ENCODE results near the gene ADCY6.

Gene ADCY6

GRCh38 chr12:48767521-48767920 lies 21.4 kb downstream of the ADCY6 start:
- Histone ChIP-seq H4K20me1 (ENCODE audit: insufficient read depth, low read length) (no peaks in the 10 kb centered on the region), H3K79me2 (ENCODE audit: insufficient read depth, low read length) (no peaks in the 10 kb centered on the region), H3K9ac (ENCODE audit: low read length) (no peak overlapping the region), H2AFZ (ENCODE audit: low read length) (no peak overlapping the region), H3K4me2 (ENCODE audit: low read length) (no peak overlapping the region), H3K9me3 (ENCODE audit: low read length) (no peaks in the 10 kb centered on the region), H3F3A (ENCODE audit: insufficient read depth, low read length) (no peaks in the 10 kb centered on the region), H3K4me1 (ENCODE audit: insufficient read depth, low read length, severe bottlenecking) (no peaks in the 10 kb centered on the region), H3K27ac (ENCODE audit: low read depth, low read length, poor library complexity, severe bottlenecking) (no peak overlapping the region), H3K4me3 (ENCODE audit: low read depth, low read length, poor library complexity, severe bottlenecking) (no peak overlapping the region), H3K36me3 (ENCODE audit: insufficient read depth, low read length) (no peaks in the 10 kb centered on the region), H3K27me3 (ENCODE audit: insufficient read depth, low read length) (no peaks in the 10 kb centered on the region), H3K9me2 (ENCODE audit: low read depth, low read length) (no peaks in the 10 kb centered on the region)
- TF ChIP-seq, protein P1, sequence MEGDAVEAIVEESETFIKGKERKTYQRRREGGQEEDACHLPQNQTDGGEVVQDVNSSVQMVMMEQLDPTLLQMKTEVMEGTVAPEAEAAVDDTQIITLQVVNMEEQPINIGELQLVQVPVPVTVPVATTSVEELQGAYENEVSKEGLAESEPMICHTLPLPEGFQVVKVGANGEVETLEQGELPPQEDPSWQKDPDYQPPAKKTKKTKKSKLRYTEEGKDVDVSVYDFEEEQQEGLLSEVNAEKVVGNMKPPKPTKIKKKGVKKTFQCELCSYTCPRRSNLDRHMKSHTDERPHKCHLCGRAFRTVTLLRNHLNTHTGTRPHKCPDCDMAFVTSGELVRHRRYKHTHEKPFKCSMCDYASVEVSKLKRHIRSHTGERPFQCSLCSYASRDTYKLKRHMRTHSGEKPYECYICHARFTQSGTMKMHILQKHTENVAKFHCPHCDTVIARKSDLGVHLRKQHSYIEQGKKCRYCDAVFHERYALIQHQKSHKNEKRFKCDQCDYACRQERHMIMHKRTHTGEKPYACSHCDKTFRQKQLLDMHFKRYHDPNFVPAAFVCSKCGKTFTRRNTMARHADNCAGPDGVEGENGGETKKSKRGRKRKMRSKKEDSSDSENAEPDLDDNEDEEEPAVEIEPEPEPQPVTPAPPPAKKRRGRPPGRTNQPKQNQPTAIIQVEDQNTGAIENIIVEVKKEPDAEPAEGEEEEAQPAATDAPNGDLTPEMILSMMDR (IDR thresholded peaks at IDR 0.05; ENCODE audit: low read length), result no peak
- TF ChIP-seq EZH2 (IDR thresholded peaks at IDR 0.05; ENCODE audit: borderline replicate concordance, low read length), result no peak

- H3K9ac ChIP-seq (ENCODE audit: low read length), result no peak overlapping the region
- H3K27me3 ChIP-seq (ENCODE audit: insufficient read depth, low read length), result no peaks in the 10 kb centered on the region
- no peaks in the 10 kb centered on the region for H3K9me3 ChIP-seq (ENCODE audit: low read length)
- H3F3A ChIP-seq (ENCODE audit: insufficient read depth, low read length), result no peaks in the 10 kb centered on the region
- no peaks in the 10 kb centered on the region for H3K36me3 ChIP-seq (ENCODE audit: insufficient read depth, low read length)
- H3K27ac ChIP-seq (ENCODE audit: low read depth, low read length, poor library complexity, severe bottlenecking), result no peak overlapping the region
- no peaks in the 10 kb centered on the region for H4K20me1 ChIP-seq (ENCODE audit: insufficient read depth, low read length)
- H3K4me1 ChIP-seq (ENCODE audit: insufficient read depth, low read length, severe bottlenecking), result no peaks in the 10 kb centered on the region
- H3K79me2 ChIP-seq (ENCODE audit: insufficient read depth, low read length), result no peaks in the 10 kb centered on the region
- H3K4me2 ChIP-seq (ENCODE audit: low read length), result no peak overlapping the region
- H3K4me3 ChIP-seq (ENCODE audit: low read depth, low read length, poor library complexity, severe bottlenecking), result no peak overlapping the region
- H2AFZ ChIP-seq (ENCODE audit: low read length), result no peak overlapping the region
- TF ChIP-seq EZH2 (IDR thresholded peaks at IDR 0.05; ENCODE audit: borderline replicate concordance, low read length), result no peak
- TF ChIP-seq, protein P1 (IDR thresholded peaks at IDR 0.05; ENCODE audit: low read length), result no peak
- H3K9me2 ChIP-seq (ENCODE audit: low read depth, low read length), result no peaks in the 10 kb centered on the region
These were observed 21.8 kb downstream of the ADCY6 start for GRCh38 chr12:48767047-48767446.

DNA sequence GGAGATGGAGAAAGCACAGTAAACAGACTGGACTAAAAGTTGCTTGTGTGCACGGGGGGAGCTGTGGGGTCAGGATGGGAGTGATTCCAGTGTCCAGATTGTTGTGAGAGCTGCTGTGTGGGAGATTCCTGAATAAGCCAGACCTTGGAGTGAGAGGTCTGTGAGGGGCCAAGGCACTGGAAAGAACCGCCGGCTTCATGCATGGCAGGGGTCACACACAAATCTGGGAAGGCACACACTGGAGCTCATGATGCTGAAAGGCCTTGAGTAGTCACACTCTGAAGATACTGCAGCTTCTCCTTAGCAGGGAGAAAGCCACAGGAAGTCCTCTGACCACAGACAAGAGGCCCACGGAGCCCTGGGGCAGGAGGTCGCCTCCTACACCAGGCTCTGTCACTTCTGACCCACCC lies 23.1 kb downstream of the ADCY6 start:
- no peak overlapping the region for H3K4me2 ChIP-seq (ENCODE audit: low read length)
- no peak overlapping the region for H3K4me3 ChIP-seq (ENCODE audit: low read depth, low read length, poor library complexity, severe bottlenecking)
- no peaks in the 10 kb centered on the region for H4K20me1 ChIP-seq (ENCODE audit: insufficient read depth, low read length)
- no peaks in the 10 kb centered on the region for H3F3A ChIP-seq (ENCODE audit: insufficient read depth, low read length)
- H3K4me1 ChIP-seq (ENCODE audit: insufficient read depth, low read length, severe bottlenecking), result no peaks in the 10 kb centered on the region
- H3K9ac ChIP-seq (ENCODE audit: low read length), result no peak overlapping the region
- H3K27ac ChIP-seq (ENCODE audit: low read depth, low read length, poor library complexity, severe bottlenecking), result no peak overlapping the region
- H3K79me2 ChIP-seq (ENCODE audit: insufficient read depth, low read length), result no peaks in the 10 kb centered on the region
- no peaks in the 10 kb centered on the region for H3K36me3 ChIP-seq (ENCODE audit: insufficient read depth, low read length)
- no peaks in the 10 kb centered on the region for H3K9me3 ChIP-seq (ENCODE audit: low read length)
- TF ChIP-seq, protein P1 (IDR thresholded peaks at IDR 0.05; ENCODE audit: low read length), result no peak
- TF ChIP-seq EZH2 (IDR thresholded peaks at IDR 0.05; ENCODE audit: borderline replicate concordance, low read length), result no peak
- H2AFZ ChIP-seq (ENCODE audit: low read length), result no peak overlapping the region
- H3K9me2 ChIP-seq (ENCODE audit: low read depth, low read length), result no peaks in the 10 kb centered on the region
- no peaks in the 10 kb centered on the region for H3K27me3 ChIP-seq (ENCODE audit: insufficient read depth, low read length)
